ENCODE data around the gene ACTR3. TPM values are rescaled to one million over a fixed set of nuclear protein-coding genes. Genes with fewer than 3 reads are reported as not detected.
"Not testable (repeated sequence)": the region's sequence is repeated elsewhere in the genome, so short reads cannot be mapped to it uniquely, and the experiment has no call there.

Gene ACTR3
- total RNA-seq (2022) (340 and 341 TPM in 2 replicates), Bru-seq, nascent RNA (percentile 97 among the genes with signal in this experiment), BruChase-seq, experiment 1, labeled RNA remaining after a 2-hour chase (percentile 94 among the genes with signal in this experiment), BruChase-seq, experiment 2, labeled RNA remaining after a 6-hour chase (percentile 96 among the genes with signal in this experiment)
- long read RNA-seq, full-length matches to known transcripts: 576 of 621 reads
- long read RNA-seq, partial matches to known transcripts: 17 of 621 reads
- long read RNA-seq, other reads (novel, unspliced or antisense): 28 of 621 reads

GRCh38 chr2:113889471-113890252 lies at the start of gene ACTR3:
Gene ACTR3 (plus strand): TSS chr2:113890089. CDS start chr2:113890280, 191 bp downstream.
- intact Hi-C loops (cut with micrococcal nuclease; ENCODE audit: unreplicated experiment): loop anchor here (1.0 to 2.0 kb wide), 5 partner anchors 12 to 134 kb away; no protein-coding TSS in a partner anchor
- Histone ChIP-seq H3K9me3 (no peaks in the 10 kb centered on the region), H3K4me3 (ENCODE audit: low read depth, low read length) (peak within 1 kb of the TSS; percentile 98), H3K4me1 (peaks cover 49% of the 10 kb centered on the region), H3K36me3 (ENCODE audit: control insufficient read depth, insufficient read depth, low read length) (no peaks in the 10 kb centered on the region), H3K27me3 (replicated peaks; ENCODE audit: control insufficient read depth, insufficient read depth, low read length) (no peaks in the 10 kb centered on the region)
- POLR2A ChIA-PET: interaction anchor here (0.5 to 1.0 kb wide), 4 partner anchors 56 to 753 kb away, joined by 3 to 13 read pairs (median 6); partner anchors contain the start of gene SLC35F5
- BruUV-seq (replicated peaks): no TSS peak
- Mint-ChIP-seq H3K4me3 (ENCODE audit: unreplicated experiment) (peak within 1 kb of the TSS; percentile 80), H3K36me3 (ENCODE audit: insufficient read depth, unreplicated experiment) (peaks cover 39% of the 10 kb centered on the region), H3K27ac (ENCODE audit: unreplicated experiment) (peak within 1 kb of the TSS; percentile 53), H3K9me3 (ENCODE audit: unreplicated experiment) (no peaks in the 10 kb centered on the region), H3K27me3 (ENCODE audit: insufficient read depth, unreplicated experiment) (no peaks in the 10 kb centered on the region), H3K4me1 (ENCODE audit: low read depth, unreplicated experiment) (peaks cover 54% of the 10 kb centered on the region)
- CTCF ChIA-PET: interaction anchor here (0.7 to 0.9 kb wide), 4 partner anchors 39 to 88 kb away, joined by 3 to 5 read pairs (median 4); no protein-coding TSS in a partner anchor
- DNase-seq: peak; percentile 98 to 99
- no peak for TF ChIP-seq CTCF (IDR thresholded peaks at IDR 0.05; ENCODE audit: insufficient read depth in 1 of 2, low read depth in 1 of 2, low read length in 1 of 2, severe bottlenecking in 1 of 2, unreplicated experiment in 1 of 2)

GRCh38 chr2:113840518-113840917 lies 49.4 kb upstream of the ACTR3 start:
- Mint-ChIP-seq H3K27ac (ENCODE audit: unreplicated experiment) (peak overlapping the region; percentile 31), H3K36me3 (ENCODE audit: insufficient read depth, unreplicated experiment) (no peaks in the 10 kb centered on the region), H3K4me1 (ENCODE audit: low read depth, unreplicated experiment) (peaks cover 9% of the 10 kb centered on the region), H3K4me3 (ENCODE audit: unreplicated experiment) (no peak overlapping the region), H3K27me3 (ENCODE audit: insufficient read depth, unreplicated experiment) (no peaks in the 10 kb centered on the region), H3K9me3 (ENCODE audit: unreplicated experiment) (peaks cover 1% of the 10 kb centered on the region)
- Histone ChIP-seq H3K27me3 (replicated peaks; ENCODE audit: control insufficient read depth, insufficient read depth, low read length) (no peaks in the 10 kb centered on the region), H3K36me3 (ENCODE audit: control insufficient read depth, insufficient read depth, low read length) (no peaks in the 10 kb centered on the region), H3K4me3 (ENCODE audit: low read depth, low read length) (no peak overlapping the region), H3K4me1 (peaks cover 9% of the 10 kb centered on the region), H3K9me3 (0 out of 2 replicates have a peak, but pooled peaks cover 4% of the 10 kb centered on the region)
- no TSS peak for BruUV-seq (replicated peaks)
- intact Hi-C loops (cut with micrococcal nuclease; ENCODE audit: unreplicated experiment): no loop called here
- ChIA-PET POLR2A (no interaction called here), CTCF (no interaction called here)
- no peak for TF ChIP-seq CTCF (IDR thresholded peaks at IDR 0.05; ENCODE audit: insufficient read depth in 1 of 2, low read depth in 1 of 2, low read length in 1 of 2, severe bottlenecking in 1 of 2, unreplicated experiment in 1 of 2)
- DNase-seq: no peak

- H3K4me1 ChIP-seq: peaks cover 9% of the 10 kb centered on the region
- no TSS peak for BruUV-seq (replicated peaks)
- intact Hi-C loops (cut with micrococcal nuclease; ENCODE audit: unreplicated experiment): no loop called here
These were observed 46.8 kb upstream of the ACTR3 start for GRCh38 chr2:113842919-113843736.

GRCh38 chr2:113843737-113844050 lies 46.2 kb upstream of the ACTR3 start:
- H3K4me3 ChIP-seq (ENCODE audit: low read depth, low read length); H3K4me3 Mint-ChIP-seq (ENCODE audit: unreplicated experiment); POLR2A ChIA-PET; H3K27me3 ChIP-seq (replicated peaks; ENCODE audit: control insufficient read depth, insufficient read depth, low read length); H3K27ac Mint-ChIP-seq (ENCODE audit: unreplicated experiment); H3K36me3 Mint-ChIP-seq (ENCODE audit: insufficient read depth, unreplicated experiment); H3K36me3 ChIP-seq (ENCODE audit: control insufficient read depth, insufficient read depth, low read length); DNase-seq; CTCF ChIA-PET; H3K4me1 ChIP-seq; H3K9me3 ChIP-seq; intact Hi-C loops (cut with micrococcal nuclease; ENCODE audit: unreplicated experiment); BruUV-seq (replicated peaks); H3K4me1 Mint-ChIP-seq (ENCODE audit: low read depth, unreplicated experiment); H3K27me3 Mint-ChIP-seq (ENCODE audit: insufficient read depth, unreplicated experiment): not testable (repeated sequence)
- peaks cover 12% of the 10 kb centered on the region for H3K9me3 Mint-ChIP-seq (ENCODE audit: unreplicated experiment)

More at GRCh38 chr2:113842919-113843736, 46.8 kb upstream of the ACTR3 start:
- Mint-ChIP-seq H3K27ac (ENCODE audit: unreplicated experiment) (no peak overlapping the region), H3K4me3 (ENCODE audit: unreplicated experiment) (no peak overlapping the region), H3K36me3 (ENCODE audit: insufficient read depth, unreplicated experiment) (no peaks in the 10 kb centered on the region), H3K9me3 (ENCODE audit: unreplicated experiment) (peaks cover 12% of the 10 kb centered on the region), H3K4me1 (ENCODE audit: low read depth, unreplicated experiment) (peaks cover 9% of the 10 kb centered on the region), H3K27me3 (ENCODE audit: insufficient read depth, unreplicated experiment) (no peaks in the 10 kb centered on the region)
- Histone ChIP-seq H3K36me3 (ENCODE audit: control insufficient read depth, insufficient read depth, low read length) (no peaks in the 10 kb centered on the region), H3K27me3 (replicated peaks; ENCODE audit: control insufficient read depth, insufficient read depth, low read length) (no peaks in the 10 kb centered on the region), H3K4me3 (ENCODE audit: low read depth, low read length) (no peak overlapping the region), H3K9me3 (0 out of 2 replicates have a peak, but pooled peaks cover 4% of the 10 kb centered on the region)
- ChIA-PET POLR2A (no interaction called here), CTCF (no interaction called here)
- no peak for TF ChIP-seq CTCF (IDR thresholded peaks at IDR 0.05; ENCODE audit: insufficient read depth in 1 of 2, low read depth in 1 of 2, low read length in 1 of 2, severe bottlenecking in 1 of 2, unreplicated experiment in 1 of 2)
- DNase-seq: no peak

All from Caco-2 (cell line).